Measurements from ENCODE around the gene CRYGS.
"Not testable (repeated sequence)": the region's sequence is repeated elsewhere in the genome, so short reads cannot be mapped to it uniquely, and the experiment has no call there.

CRYGS gene

DNA sequence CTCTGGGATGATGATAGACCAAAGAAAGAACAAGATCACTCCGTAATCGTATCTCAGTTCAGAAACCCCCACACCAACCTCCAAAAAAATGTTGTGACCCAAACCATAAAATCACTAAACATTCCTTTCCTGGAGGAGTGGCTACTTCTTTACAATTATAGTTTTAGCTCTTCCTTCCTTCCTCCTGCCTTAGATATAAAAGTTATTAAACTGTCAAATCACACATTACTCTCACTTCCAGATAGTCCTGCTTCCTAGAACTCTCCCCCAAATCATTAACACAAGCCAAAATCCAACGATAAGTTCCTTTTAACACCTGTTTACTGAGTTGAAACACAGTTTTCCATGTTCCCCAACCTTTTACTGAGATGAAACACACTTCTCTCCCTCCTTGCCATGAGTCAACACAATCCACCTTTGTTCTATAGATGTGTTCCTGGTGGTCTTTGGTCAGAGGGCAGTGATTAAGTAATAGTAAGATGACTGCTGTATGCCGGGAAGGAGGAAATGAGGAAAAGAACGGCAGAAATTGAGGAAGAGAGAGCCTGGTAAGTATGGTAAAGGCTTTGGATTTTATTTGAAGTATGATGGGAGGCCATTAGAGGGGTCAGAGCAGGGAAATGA is 8.3 kb upstream of the CRYGS start:
- DNase-seq (ENCODE audit: low read depth) = no peak

DNA sequence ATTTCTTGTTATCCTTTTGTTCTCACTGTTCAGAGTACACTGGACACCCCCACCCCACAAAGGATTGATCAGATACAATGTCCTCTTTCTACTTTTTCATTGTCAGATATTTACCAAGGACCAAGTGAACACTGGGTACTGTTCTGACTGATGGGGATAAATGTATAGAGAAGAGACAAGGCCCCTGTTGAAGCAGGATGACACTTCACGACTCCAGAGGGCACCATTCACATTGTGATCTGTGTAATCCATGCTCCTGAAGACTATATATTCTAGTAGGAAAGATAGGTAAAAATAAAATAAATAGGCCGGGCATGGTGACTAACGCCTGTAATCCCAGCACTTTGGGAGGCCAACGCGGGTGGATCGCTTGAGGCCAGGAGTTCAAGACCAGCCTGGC is 7.2 kb upstream of the CRYGS start:
- no peak for DNase-seq (ENCODE audit: low read depth)

- no peak for DNase-seq (ENCODE audit: low read depth)
Measured at GRCh38 chr3:186549497-186549896, 5.3 kb upstream of the CRYGS start.

DNA sequence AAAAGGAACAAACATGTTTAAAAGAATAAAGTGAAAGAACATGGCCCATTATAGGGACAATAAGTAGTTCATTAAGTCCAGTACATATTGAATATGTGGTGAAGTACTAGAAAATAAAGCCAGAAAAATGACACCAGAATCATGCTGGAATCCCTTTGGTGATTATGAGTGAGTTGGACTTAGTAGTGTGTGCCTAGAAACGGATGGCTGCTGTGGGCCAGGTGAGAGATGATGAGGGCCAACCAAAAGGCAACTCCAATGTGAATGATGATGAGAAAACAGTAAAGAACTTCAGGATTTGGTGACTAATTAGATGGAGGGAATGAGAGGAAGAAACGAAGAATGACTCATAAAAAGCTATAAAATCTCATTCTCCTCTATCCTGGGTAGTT is 3.3 kb downstream of the CRYGS start:
- peak; percentile 62 for DNase-seq (ENCODE audit: low read depth)

- DNase-seq (ENCODE audit: low read depth) = peak; percentile 78
Measured at GRCh38 chr3:186540221-186540834, 3.9 kb downstream of the CRYGS start.

GRCh38 chr3:186538779-186539178 is 5.4 kb downstream of the CRYGS start:
- no peak for DNase-seq (ENCODE audit: low read depth)

DNA sequence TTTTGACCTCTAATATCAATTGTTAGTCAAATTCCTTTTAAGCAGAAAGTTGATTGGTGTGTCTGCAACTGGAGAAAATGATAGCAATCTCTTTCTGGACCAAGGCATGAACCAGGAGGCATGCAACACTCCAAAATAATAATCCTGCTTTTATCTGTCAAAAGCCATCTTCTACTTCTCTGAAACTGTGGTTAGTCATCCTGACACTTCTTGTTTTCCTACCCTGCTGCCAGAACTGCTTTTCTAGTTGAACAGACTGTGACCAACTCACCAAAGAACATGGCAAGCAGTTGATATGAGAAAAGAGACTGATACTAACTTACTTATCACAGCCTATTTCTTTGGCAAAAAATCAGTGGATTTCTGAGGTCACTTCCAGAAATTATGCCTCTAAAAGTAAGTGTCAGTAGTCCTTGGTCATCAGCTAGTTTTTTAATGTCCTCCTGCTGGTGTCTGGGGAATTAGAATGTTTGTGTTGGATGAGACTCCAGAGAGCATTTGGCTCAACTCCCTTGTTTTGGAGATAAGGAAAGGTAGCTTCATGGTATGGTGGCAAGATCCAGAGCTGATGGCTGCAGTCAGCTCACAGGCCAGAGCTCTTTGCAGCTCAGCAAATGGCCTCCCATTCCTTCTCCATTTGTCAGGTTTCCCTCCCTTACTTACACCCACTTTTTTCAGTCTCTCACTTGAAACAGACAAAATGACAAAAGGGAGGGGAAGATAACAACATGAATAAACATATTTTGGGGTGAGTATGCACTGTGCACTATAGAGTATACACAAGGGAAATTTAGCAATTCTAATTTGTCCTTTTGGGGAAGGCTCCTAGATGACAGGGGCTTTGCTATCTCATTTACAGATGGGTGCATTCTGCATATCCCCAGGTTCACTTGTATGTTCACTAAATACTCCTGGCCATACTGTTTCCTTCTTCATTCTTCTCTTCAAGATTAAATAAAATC is 7.0 kb downstream of the CRYGS start:
- peak; percentile 55 for DNase-seq (ENCODE audit: low read depth)

GRCh38 chr3:186534113-186534669 is 10.0 kb downstream of the CRYGS start:
- DNase-seq (ENCODE audit: low read depth) = no peak

DNA sequence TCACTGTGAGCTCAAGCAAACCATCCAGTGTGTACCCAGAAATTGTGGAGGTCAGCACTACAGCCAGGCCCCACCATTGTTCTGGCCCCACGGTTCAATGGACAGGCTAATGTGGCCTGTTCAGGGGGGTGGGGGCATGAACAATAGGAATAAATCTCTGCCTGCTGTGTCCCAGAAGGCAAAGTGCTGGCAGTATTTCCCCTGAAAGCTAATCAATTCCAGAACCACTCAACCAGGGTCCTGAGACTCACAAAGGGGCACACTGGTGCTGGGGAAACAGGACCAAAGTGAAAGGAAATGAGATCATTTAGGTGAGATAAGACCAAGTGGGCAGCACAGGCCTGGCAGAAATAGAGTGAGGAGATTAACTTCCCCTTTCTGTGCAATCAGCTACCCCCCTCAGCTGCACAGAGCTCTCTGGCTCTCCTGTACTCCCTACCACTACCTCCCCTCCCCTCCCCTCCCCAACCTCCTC is 11.5 kb downstream of the CRYGS start:
- DNase-seq (ENCODE audit: low read depth) = no peak

- not testable (repeated sequence) for DNase-seq (ENCODE audit: low read depth)
Measured at GRCh38 chr3:186531694-186532093, 12.5 kb downstream of the CRYGS start.

DNA sequence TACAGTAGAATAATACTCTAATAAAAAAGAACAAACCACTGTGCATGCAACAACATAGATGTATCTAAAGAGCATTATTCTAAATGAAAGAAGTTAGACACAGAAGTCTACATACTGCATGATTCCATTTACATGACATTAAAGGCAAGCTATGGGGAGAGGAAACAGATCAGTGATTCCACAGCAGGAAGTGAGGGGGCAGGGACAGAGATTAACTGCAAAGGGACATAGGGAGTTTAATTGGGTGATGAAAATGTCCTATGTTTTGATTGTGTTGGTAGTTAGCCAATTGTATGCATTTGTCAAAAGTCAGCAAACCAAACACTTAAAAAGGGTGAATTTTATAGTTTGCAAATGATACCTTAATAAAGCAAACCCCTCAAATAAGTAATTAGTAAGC is 13.8 kb downstream of the CRYGS start:
- DNase-seq (ENCODE audit: low read depth) = peak; percentile 8

- DNase-seq (ENCODE audit: low read depth) = no peak
Measured at GRCh38 chr3:186529201-186529999, 14.8 kb downstream of the CRYGS start.

DNA sequence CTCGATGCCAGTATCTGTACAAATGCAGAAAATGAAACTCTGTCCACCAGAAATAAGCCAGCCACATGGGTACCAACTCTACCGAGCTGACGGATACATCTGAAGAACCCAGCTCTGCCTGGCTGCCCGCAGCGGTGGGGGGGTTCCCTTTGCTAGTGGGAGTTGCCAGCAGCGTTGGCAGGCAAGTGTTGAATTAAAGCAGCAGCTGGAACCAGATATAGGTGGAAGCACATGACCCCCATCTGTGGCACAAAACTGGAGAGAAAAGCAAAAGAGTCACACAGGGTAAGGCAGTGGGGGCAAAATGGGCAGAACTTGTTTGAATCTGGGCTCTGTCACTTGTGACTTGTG is 17.9 kb downstream of the CRYGS start:
- DNase-seq (ENCODE audit: low read depth) = no peak

GRCh38 chr3:186525369-186526255 is 18.6 kb downstream of the CRYGS start:
- no peak for DNase-seq (ENCODE audit: low read depth)

- DNase-seq (ENCODE audit: low read depth) = no peak
Measured at GRCh38 chr3:186524616-186525015, 19.6 kb downstream of the CRYGS start.

- DNase-seq (ENCODE audit: low read depth) = no peak
Measured at GRCh38 chr3:186523434-186523833, 20.7 kb downstream of the CRYGS start.

GRCh38 chr3:186523022-186523421 is 21.2 kb downstream of the CRYGS start:
- DNase-seq (ENCODE audit: low read depth) = no peak

- no peak for DNase-seq (ENCODE audit: low read depth)
Measured at GRCh38 chr3:186520957-186521842, 23.0 kb downstream of the CRYGS start.

DNA sequence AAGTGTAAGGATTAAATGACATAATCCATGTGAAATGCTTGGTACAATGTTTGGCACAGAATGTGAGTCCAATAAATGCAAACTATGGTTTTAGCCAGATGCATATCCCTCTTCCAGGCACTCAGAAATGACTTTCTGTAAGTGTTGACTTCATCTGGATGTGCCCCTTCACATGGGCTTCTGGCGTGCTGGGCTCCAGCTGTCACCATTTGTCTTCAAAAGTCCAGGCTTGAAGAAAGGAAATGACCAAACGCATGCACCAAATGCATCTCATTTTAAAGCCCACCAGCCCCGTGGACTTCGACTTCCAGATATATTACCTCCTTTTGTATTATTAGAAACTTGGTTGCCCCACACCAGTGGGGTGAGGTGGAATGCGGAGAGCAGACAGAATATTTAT is 23.7 kb downstream of the CRYGS start:
- DNase-seq (ENCODE audit: low read depth) = no peak
